Omental fat pad (tissue), 4 donors: ENCODE results near the gene MEF2A. TPM values are rescaled to one million over a fixed set of nuclear protein-coding genes. Genes with fewer than 3 reads are reported as not detected.
A peak's percentile ranks its signal among the peaks of the same experiment; 100 is the strongest.

ENCODE experiments used
- ATAC-seq: fragments of 150-250 bp; one replicate; pipeline ENCODE4 v1.9.1; 2016; ENCODE audit warnings: mild to moderate bottlenecking, moderate library complexity; ENCODE audit not compliant: low FRiP score
- DNase-seq: peaks from one replicate; pipeline ENCODE4 v3.0.0-alpha.2; 2019; ENCODE audit warnings: low spot score
- total RNA-seq, 4 donors: library from RNA; depleted of rRNA; stranded (reverse); fragments of >200 nt; gene quantifications; one replicate each; pipeline ENCODE4 v1.1.0, GENCODE V29; 2016
- TF ChIP-seq, protein P1 (sequence below), 3 donors: fragments of 450-650 bp; IDR thresholded peaks; one replicate each; pipeline ENCODE4 v1.5.1; 2016 to 2017; ENCODE audit warnings: antibody characterized with exemption in 3 of 3, mild to moderate bottlenecking in 3 of 3, moderate library complexity in 2 of 3

MEF2A gene
- total RNA-seq, 4 donors from 2014 or later, result 47.8 to 74.4 (median 54.0) TPM

GRCh38 chr15:99615460-99615859 is 49.7 kb downstream of the MEF2A start:
- ATAC-seq, result no peak
- DNase-seq, result no peak
- TF ChIP-seq, protein P1, sequence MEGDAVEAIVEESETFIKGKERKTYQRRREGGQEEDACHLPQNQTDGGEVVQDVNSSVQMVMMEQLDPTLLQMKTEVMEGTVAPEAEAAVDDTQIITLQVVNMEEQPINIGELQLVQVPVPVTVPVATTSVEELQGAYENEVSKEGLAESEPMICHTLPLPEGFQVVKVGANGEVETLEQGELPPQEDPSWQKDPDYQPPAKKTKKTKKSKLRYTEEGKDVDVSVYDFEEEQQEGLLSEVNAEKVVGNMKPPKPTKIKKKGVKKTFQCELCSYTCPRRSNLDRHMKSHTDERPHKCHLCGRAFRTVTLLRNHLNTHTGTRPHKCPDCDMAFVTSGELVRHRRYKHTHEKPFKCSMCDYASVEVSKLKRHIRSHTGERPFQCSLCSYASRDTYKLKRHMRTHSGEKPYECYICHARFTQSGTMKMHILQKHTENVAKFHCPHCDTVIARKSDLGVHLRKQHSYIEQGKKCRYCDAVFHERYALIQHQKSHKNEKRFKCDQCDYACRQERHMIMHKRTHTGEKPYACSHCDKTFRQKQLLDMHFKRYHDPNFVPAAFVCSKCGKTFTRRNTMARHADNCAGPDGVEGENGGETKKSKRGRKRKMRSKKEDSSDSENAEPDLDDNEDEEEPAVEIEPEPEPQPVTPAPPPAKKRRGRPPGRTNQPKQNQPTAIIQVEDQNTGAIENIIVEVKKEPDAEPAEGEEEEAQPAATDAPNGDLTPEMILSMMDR (IDR thresholded peaks at IDR 0.05), result no peak

DNA sequence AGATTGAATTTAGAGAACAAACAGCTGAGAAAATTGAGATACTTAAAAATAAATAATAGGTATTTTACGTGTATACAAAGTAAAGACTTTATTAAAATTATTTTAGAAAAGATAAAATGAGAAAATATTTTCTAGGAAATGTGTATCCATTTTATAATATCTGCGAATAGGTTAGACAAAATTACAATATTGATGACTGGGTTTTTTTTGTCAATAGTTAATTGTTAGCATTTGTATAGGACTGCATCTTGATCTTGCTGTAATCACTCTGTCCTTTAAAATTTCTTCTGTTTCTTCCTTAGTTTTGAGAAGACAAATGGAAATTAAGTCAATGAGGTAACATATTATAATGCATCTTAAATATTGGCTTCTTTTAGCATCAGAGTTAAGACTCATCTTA is 50.3 kb downstream of the MEF2A start:
- ATAC-seq, result no peak
- TF ChIP-seq, protein P1 (IDR thresholded peaks at IDR 0.05), result no peak
- no peak for DNase-seq

- DNase-seq (no peak), ATAC-seq (no peak)
- TF ChIP-seq, protein P1 (IDR thresholded peaks at IDR 0.05), result no peak
These were observed 51.1 kb downstream of the MEF2A start for GRCh38 chr15:99616773-99617342.

- no peak for DNase-seq
- no peak for ATAC-seq
- TF ChIP-seq, protein P1 (IDR thresholded peaks at IDR 0.05), result no peak
These were observed 53.2 kb downstream of the MEF2A start for GRCh38 chr15:99618941-99619411.

- DNase-seq (no peak), ATAC-seq (peak; percentile 75)
- TF ChIP-seq, protein P1 (IDR thresholded peaks at IDR 0.05), result no peak
These were observed 53.9 kb downstream of the MEF2A start for GRCh38 chr15:99619712-99620111.

DNA sequence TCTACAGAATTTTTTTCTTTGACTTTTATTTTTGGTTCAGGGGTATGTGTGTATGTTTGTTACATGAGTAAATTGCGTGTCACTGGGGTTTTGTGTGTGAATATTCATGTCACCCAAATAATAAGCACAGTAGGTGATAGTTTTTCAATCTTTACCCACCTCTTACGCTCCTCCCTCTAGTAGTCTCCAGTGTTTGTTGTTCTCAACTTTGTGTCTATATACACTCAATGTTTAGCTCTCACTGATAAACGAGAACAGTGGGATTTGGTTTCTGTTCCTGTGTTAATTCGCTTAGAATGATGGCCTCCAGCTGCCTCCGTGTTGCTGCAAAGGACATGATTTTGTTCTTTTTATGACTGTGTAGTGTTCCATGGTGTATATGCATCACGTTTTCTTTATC is 54.4 kb downstream of the MEF2A start:
- DNase-seq (no peak), ATAC-seq (no peak)
- TF ChIP-seq, protein P1 (IDR thresholded peaks at IDR 0.05), result no peak

DNA sequence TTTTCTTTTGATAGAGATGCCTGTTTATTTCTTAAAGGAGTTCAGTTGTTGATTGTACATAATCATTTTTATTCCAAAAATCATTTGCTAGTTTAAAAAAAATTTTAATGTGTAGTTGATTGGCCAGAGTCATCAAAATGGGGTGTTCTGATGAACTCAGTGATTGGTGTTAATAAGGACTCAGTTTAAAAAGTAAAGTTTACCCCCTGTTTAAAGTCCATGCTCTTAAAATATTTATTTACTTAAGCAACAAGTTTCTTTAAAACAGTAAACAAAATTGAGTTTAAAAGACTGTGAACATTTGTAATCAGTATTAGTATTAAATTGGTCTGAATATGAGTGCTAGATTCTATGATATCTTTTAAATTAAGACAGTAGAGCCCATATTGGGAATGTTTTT is 56.0 kb downstream of the MEF2A start:
- ATAC-seq, result no peak
- DNase-seq, result no peak
- TF ChIP-seq, protein P1 (IDR thresholded peaks at IDR 0.05), result no peak
